D721Med (cell line): ENCODE data around the gene ATP1A2.
A peak's percentile ranks its signal among the peaks of the same experiment; 100 is the strongest.

ENCODE experiments used
- DNase-seq: peaks from one replicate; pipeline ENCODE4 v3.0.0; 2011; ENCODE audit warnings: low spot score; ENCODE audit not compliant: insufficient read length
- FAIRE-seq: peaks from 2 replicates; lab custom pipeline; 2011; peaks lifted over from hg19 to GRCh38; lab: Jason Lieb, UNC
- TF ChIP-seq, protein P1 (sequence below): IDR thresholded peaks from 2 replicates; pipeline ENCODE4 v1.5.1; 2012; ENCODE audit warnings: mild to moderate bottlenecking, control low read depth; ENCODE audit not compliant: insufficient read depth; ENCODE audit errors: missing control alignments

Gene ATP1A2

DNA sequence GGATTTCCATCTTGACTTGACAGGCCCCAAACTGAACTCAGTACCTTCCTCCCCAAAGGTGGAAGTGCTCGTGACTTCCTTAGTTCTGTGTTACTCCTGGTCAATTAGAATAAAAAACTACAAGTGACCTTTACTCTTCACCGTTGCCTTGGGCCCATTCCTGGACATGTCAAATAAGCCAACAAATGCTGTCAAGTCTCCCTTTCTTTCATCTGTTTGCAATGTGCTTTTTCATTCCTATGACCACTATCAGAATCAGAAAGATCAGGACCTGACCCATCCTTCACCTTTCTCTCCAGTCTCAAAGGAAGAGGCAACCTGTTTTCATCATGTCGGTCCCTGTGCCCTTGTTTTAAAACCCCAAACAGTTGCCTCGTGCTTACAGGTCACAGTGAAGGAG lies 40.7 kb upstream of the ATP1A2 start:
- TF ChIP-seq, protein P1, sequence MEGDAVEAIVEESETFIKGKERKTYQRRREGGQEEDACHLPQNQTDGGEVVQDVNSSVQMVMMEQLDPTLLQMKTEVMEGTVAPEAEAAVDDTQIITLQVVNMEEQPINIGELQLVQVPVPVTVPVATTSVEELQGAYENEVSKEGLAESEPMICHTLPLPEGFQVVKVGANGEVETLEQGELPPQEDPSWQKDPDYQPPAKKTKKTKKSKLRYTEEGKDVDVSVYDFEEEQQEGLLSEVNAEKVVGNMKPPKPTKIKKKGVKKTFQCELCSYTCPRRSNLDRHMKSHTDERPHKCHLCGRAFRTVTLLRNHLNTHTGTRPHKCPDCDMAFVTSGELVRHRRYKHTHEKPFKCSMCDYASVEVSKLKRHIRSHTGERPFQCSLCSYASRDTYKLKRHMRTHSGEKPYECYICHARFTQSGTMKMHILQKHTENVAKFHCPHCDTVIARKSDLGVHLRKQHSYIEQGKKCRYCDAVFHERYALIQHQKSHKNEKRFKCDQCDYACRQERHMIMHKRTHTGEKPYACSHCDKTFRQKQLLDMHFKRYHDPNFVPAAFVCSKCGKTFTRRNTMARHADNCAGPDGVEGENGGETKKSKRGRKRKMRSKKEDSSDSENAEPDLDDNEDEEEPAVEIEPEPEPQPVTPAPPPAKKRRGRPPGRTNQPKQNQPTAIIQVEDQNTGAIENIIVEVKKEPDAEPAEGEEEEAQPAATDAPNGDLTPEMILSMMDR: no peak
- DNase-seq: no peak
- FAIRE-seq: no peak

DNA sequence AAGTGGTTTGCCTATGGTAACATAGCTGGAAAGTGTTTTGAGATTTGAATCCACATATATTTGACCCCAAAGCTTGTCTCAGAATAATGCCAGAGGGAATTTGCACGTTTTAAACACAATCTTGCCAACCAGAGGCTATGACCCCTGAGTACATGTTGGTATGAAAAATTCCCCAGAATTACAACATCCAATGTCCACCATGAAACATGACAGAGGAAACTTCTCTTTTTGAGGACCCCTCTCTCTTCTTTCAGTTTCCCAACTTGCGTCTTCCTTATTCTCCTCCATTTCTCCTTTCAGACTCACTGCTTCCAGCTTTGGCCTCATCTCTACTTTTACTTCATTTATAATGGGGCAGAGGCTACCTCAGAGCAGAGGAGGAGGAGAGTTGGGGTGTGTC lies 39.7 kb upstream of the ATP1A2 start:
- FAIRE-seq: no peak
- TF ChIP-seq, protein P1: no peak
- no peak for DNase-seq

DNA sequence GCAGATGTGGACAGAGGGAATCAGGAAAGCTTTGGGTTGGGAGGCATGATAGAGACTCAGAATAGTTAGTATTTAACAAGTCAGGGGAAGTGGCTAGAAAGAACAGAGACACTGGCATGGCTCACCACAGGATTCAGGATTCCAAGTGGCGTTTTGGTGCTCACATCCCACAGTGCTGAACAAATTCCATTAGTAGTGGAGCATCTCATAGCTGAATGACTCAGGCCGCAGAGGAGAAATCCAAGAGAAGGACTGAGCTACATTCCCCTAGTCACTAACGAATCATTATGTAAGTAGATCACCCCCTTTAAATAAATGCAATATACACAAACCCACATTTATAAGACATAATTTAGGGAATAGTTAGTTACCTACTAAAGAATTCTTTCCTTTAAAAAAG lies 39.3 kb upstream of the ATP1A2 start:
- no peak for FAIRE-seq
- no peak for DNase-seq
- TF ChIP-seq, protein P1: no peak

GRCh38 chr1:160077486-160077885 lies 38.1 kb upstream of the ATP1A2 start:
- TF ChIP-seq, protein P1: no peak
- DNase-seq (no peak), FAIRE-seq (no peak)

DNA sequence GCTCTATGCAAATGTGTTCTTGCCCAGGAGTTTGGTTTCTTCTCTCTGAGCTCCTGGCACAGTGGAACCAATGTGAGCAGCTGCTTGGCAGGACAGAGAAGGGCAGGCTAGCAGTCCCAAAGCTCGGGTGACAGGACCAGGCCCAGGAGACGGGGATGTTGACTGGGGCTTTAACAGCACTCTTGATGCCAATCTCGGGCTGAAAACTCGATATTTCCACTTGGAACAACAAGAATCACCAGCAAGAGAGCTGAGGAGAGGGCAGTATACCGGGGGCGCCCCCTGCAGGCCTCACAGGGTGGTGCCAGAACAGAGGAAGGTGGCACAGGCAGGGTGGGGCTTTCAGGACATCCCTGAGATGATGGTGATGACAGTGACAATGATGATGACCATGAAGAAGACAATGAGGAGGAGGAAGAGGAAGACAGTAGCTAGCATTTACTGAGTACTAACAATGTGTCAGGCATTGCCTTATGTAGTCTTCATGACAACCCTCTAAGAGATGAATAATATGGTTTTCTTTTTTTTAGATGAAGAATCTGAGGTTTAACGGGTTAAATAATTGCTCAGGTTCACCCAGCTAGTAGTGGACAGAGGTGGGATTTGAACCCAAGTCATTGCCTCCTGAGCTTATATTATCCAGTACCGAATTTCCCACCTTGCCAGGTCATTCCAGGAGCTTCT lies 36.9 kb upstream of the ATP1A2 start:
- FAIRE-seq (no peak), DNase-seq (no peak)
- TF ChIP-seq, protein P1: peak; percentile 72

DNA sequence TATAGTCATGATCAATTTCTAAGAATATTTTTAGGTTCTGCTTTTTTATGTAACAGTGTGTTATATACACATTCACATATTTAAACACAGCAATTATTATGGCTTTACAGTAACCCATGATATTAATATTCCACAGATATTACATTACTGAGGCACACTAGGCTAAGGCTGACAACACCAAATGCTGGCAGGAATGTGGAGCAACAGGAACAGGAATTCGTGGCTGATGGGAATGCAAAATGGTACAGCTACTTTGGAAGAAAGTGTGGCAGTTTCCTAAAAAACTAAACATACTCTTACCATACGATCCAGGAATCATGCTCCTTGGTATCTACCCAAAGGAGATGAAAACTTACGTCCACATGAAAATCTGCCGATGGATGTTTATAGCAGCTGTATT lies 36.1 kb upstream of the ATP1A2 start:
- DNase-seq (no peak), FAIRE-seq (no peak)
- TF ChIP-seq, protein P1: no peak

DNA sequence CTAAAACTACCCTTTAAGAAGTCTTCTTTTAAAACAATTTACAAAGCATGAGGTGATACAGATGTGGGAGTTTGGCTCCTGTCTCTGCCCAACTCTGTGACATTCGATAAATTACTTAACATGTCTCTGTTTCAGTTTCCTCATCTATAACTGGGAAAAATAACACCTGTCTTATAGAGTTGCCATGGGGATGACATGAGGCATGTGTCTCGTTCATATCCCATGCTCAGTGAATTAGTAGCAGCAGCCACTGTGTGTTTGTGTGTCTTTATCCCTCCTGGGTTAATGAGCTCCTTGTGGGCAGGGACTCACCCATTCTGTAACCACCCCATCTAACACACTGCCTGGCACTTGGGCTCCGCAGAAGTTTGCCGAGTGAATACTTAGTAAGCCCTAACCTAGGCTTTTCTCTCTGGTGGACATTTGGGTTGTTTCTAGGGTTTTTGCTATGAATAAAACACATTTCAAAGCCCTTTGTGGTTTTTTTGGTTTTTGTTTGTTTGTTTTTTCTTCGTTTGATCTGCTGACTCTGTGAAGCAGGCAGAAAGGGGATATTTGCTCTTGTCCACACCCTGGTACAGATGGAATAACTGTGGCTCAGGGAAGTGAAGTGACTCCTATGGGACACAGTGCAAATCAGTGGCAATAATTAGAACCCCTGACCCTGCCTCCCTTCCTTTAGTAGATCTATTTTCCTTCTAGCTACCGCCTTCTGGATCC lies 35.0 kb upstream of the ATP1A2 start:
- TF ChIP-seq, protein P1: no peak
- no peak for DNase-seq

More for the DNA sequence above, 35.0 kb upstream of the ATP1A2 start:
- FAIRE-seq: no peak
